HG03095 (cell line): ENCODE results near the gene SLC27A2.
"Not testable (repeated sequence)": the region's sequence is repeated elsewhere in the genome, so short reads cannot be mapped to it uniquely, and the experiment has no call there.

Source experiments
- ATAC-seq: cut with Tn5 transposase; IDR thresholded peaks from one replicate; pipeline ENCODE4 v1.9.1; 2021; ENCODE audit warnings: moderate library complexity; ENCODE audit not compliant: unreplicated experiment

The SLC27A2 gene

GRCh38 chr15:50188793-50189192, 6.8 kb downstream of the SLC27A2 start:
- not testable (repeated sequence) for ATAC-seq

GRCh38 chr15:50189633-50190032, 7.6 kb downstream of the SLC27A2 start:
- ATAC-seq, result no peak

- no peak for ATAC-seq
These were observed 8.2 kb downstream of the SLC27A2 start for GRCh38 chr15:50190166-50190570.

- ATAC-seq, result no peak
These were observed 8.7 kb downstream of the SLC27A2 start for GRCh38 chr15:50190723-50191122.

- ATAC-seq, result no peak
These were observed 10.2 kb downstream of the SLC27A2 start for GRCh38 chr15:50192164-50192563.

- no peak for ATAC-seq
These were observed 11.1 kb downstream of the SLC27A2 start for GRCh38 chr15:50192926-50193620.

- ATAC-seq, result no peak
These were observed 20.0 kb downstream of the SLC27A2 start for GRCh38 chr15:50202003-50202402.

- ATAC-seq, result no peak
These were observed 24.0 kb downstream of the SLC27A2 start for GRCh38 chr15:50206020-50206419.

GRCh38 chr15:50209809-50210208, 27.8 kb downstream of the SLC27A2 start:
- no peak for ATAC-seq

- no peak for ATAC-seq
These were observed 28.6 kb downstream of the SLC27A2 start for GRCh38 chr15:50210462-50211157.

- no peak for ATAC-seq
These were observed 36.3 kb downstream of the SLC27A2 start for GRCh38 chr15:50218291-50218690.

GRCh38 chr15:50218691-50219090, 36.7 kb downstream of the SLC27A2 start:
- no peak for ATAC-seq

- ATAC-seq, result no peak
These were observed 37.8 kb downstream of the SLC27A2 start for GRCh38 chr15:50219820-50220219.

GRCh38 chr15:50222181-50222580, 40.2 kb downstream of the SLC27A2 start:
- no peak for ATAC-seq

- ATAC-seq, result no peak
These were observed 42.6 kb downstream of the SLC27A2 start for GRCh38 chr15:50224606-50225005.

- no peak for ATAC-seq
These were observed 43.1 kb downstream of the SLC27A2 start for GRCh38 chr15:50225057-50225456.

GRCh38 chr15:50225938-50226337, 43.9 kb downstream of the SLC27A2 start:
- no peak for ATAC-seq

- ATAC-seq, result no peak
These were observed 45.1 kb downstream of the SLC27A2 start for GRCh38 chr15:50227076-50227475.

GRCh38 chr15:50228866-50229265, 46.9 kb downstream of the SLC27A2 start:
- ATAC-seq, result no peak

- ATAC-seq, result no peak
These were observed 47.3 kb downstream of the SLC27A2 start for GRCh38 chr15:50229336-50229735.

GRCh38 chr15:50231761-50232160, 49.8 kb downstream of the SLC27A2 start:
- ATAC-seq, result no peak

GRCh38 chr15:50232791-50233190, 50.8 kb downstream of the SLC27A2 start:
- ATAC-seq, result no peak
